Measurements from ENCODE around the gene PIAS3. TPM values are rescaled to one million over a fixed set of nuclear protein-coding genes. Genes with fewer than 3 reads are reported as not detected.
A peak's percentile ranks its signal among the peaks of the same experiment; 100 is the strongest.

Gene PIAS3
- total and polyA plus RNA-seq, 10 of the 15 experiments (the other 5 are each of a cell fraction or from before 2014, with no cell fraction given) = 0.85 to 14.9 (median 10.6) TPM

DNA sequence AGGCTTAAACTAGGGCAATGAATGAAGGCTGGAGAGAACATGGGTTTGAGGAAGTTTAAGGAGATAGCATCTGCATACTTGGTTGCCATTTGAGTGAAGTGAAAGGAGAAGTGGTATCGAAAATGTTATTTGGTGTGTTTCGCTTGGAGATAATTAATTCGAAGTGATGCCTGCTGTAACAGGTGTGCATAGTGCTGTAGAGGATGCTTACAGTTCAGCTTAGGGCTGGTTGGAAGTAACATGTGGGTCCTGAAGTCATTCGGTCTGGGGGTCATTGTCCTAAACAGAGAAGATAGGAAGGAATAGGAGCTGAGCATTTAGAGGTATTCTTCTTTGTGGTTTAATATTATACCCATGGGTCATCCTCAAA, 13.8 kb downstream of the PIAS3 start (continued):
- TF ChIP-seq SKIL (IDR thresholded peaks at IDR 0.05; ENCODE audit: low read depth, poor library complexity, severe bottlenecking) (peak; percentile 47), HDGF (IDR thresholded peaks at IDR 0.05) (no peak), TCF3 (IDR thresholded peaks at IDR 0.05; ENCODE audit: borderline replicate concordance, insufficient read depth, low read depth, low read length) (peak; percentile 66; the same call in 1 of the 2 replicates), MYB (IDR thresholded peaks at IDR 0.05; ENCODE audit: borderline replicate concordance, low read depth, low read length) (no peak), ETV6 (conservative IDR thresholded peaks at IDR 0.05 in 1 of 2, IDR thresholded peaks at IDR 0.05 in 1 of 2; ENCODE audit: borderline replicate concordance in 1 of 2, low read depth in 1 of 2) (peak in 1 of 2 experiments; percentile 42; a peak in 1 of 4 replicates), DPF2 (IDR thresholded peaks at IDR 0.05) (peak; percentile 76), JUND (IDR thresholded peaks at IDR 0.05; ENCODE audit: low read depth, low read length) (no peak), MTA3 (IDR thresholded peaks at IDR 0.05; ENCODE audit: borderline replicate concordance, low read length) (peak; percentile 36; the same call in 1 of the 2 replicates), PAX8 (IDR thresholded peaks at IDR 0.05) (no peak), CREM (IDR thresholded peaks at IDR 0.05; ENCODE audit: low read depth) (peak; percentile 45; the same call in 1 of the 2 replicates), BACH1 (IDR thresholded peaks at IDR 0.05; ENCODE audit: borderline replicate concordance) (no peak), POLR2AphosphoS2 (IDR thresholded peaks at IDR 0.05; ENCODE audit: low read depth, low read length) (no peak; the same call in 1 of the 2 replicates), NR2C2 (IDR thresholded peaks at IDR 0.05; ENCODE audit: borderline replicate concordance, control insufficient read depth, insufficient read length, low read depth) (no peak)
- TF ChIP-seq, protein P1, sequence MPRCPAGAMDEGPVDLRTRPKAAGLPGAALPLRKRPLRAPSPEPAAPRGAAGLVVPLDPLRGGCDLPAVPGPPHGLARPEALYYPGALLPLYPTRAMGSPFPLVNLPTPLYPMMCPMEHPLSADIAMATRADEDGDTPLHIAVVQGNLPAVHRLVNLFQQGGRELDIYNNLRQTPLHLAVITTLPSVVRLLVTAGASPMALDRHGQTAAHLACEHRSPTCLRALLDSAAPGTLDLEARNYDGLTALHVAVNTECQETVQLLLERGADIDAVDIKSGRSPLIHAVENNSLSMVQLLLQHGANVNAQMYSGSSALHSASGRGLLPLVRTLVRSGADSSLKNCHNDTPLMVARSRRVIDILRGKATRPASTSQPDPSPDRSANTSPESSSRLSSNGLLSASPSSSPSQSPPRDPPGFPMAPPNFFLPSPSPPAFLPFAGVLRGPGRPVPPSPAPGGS (IDR thresholded peaks at IDR 0.05; ENCODE audit: borderline replicate concordance, insufficient read depth, low read depth, low read length, poor library complexity, severe bottlenecking) = no peak
